HL-60/S4 treated with retinoic acid at 250 ng/mL for 4 days and 3 days (cell line): ENCODE results near the gene MAN1C1.

Source experiments
- in situ Hi-C: fragments of 300-500 bp; cut with MboI; formaldehyde crosslinking; loops from 2 replicates; pipeline ENCODE4 v1.7.0; 2022; ENCODE audit warnings: low sequenced_read_pairs

Gene MAN1C1

DNA sequence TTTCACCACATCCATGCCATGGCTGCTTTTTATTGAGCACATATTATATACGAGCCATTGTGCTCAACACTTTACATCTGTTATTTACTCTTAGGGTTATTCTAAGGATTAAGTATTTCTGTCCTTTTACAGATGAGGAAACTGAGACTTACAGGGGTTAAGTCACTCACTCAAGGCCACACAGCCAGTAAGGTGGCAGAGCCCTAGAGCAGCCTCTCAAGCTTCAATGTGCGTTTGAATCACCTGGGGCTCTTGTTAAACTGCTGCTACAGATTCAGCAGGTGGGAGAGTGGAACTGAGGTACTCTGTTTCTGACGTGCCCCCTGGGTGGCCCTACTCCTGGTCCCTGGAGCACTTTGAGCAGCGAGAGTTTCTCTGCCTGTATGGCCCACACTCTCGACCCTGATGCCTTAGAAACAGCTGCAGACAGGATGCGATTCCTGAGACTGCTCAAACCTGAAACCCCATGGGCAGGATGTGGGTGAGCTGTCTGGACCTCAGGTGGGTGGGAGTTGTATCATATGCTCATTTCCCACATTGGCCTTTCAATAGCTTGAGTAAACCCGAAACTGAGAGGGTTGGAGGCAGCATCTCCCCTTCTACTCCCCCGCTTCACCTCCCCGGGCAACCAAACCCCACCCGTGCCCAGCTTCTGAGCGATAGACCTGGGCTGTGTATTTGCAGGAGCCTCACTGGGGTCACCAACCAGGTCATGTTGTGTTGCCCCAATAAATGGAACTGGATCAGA is 59.3 kb downstream of the MAN1C1 start:
- in situ Hi-C loops: no loop called here

DNA sequence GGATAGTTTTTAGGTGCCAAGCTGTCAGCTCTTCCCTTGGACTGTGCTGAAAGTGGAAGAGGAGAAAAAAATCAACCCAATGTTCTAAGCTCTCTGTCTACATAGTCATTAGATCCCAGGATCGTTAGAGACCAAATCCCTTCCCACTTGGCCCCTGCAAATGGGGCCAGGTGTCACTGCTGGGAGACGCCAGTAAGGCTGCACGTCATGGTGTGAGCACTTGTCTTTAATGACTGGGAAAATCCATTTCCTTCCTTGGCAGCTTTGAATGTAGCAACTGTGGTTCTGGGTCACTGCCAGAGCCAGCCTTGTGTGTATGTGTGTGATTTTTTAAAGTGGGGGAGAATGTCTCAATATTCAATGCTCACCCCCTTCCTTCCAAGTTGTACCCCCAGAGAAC is 59.9 kb downstream of the MAN1C1 start:
- in situ Hi-C loops: no loop called here

DNA sequence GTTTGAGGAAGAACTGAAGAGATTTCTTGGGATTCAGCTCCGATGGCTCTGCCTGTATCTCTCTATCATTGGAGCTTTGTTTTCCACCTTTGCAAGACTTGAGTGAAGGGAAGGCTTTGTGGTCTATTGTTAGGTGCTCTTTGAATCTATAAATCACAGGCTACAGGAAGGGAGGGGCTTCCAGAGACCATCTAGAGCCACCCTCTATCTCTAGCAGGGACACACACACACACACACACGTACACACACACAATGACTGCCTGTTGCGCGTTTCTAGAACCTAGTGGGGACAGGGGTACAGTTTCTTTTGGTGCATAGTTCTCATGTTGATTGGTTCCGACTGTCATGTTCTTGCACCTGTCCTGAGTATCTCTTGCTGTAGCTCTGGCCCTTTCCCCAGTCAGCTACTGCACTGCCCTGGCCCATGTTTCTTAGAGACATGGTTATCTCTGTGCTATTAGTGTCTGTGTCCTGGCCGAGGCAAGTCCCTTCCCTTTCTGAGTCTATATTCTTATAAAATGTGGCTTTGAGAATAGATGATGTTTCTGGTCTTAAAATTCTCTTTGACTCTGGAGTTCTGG is 60.7 kb downstream of the MAN1C1 start:
- in situ Hi-C loops: no loop called here

DNA sequence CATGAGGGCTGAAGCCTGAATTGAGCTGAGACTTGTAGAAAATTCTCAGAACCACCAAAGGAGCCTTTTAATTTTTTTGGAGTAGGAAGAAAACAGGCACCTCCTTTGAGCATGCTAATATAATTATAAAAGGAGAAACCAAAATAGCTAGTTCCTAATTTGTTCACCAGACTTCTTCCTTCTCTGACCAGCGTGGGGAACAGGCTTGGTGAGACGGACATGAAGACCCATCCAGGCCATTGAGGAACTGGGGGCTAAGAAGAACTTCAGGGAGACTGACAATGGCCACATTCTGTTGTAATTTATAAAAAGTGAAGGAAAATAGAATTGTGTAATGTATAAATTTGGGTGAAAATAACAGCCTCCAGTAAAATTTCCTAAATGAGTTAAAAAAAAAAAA is 62.6 kb downstream of the MAN1C1 start:
- in situ Hi-C loops: no loop called here

DNA sequence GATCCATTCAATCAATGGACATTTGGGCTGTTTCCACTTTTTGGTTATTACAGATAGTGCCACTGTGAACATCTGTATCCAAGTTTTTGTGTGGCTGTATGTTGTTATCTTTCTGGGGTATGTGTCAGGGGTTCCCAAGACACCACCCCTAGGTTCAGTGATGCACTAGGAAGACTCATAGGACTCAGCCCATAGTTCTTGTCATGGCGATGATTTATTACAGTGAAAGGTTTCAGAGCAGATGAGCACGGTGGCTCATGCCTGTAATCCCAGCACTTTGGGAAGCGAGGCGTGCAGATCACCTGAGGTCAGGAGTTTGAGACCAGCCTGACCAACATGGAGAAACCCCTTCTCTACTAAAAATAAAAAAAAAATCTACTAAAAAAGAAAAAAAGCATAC is 64.1 kb downstream of the MAN1C1 start:
- in situ Hi-C loops: no loop called here

DNA sequence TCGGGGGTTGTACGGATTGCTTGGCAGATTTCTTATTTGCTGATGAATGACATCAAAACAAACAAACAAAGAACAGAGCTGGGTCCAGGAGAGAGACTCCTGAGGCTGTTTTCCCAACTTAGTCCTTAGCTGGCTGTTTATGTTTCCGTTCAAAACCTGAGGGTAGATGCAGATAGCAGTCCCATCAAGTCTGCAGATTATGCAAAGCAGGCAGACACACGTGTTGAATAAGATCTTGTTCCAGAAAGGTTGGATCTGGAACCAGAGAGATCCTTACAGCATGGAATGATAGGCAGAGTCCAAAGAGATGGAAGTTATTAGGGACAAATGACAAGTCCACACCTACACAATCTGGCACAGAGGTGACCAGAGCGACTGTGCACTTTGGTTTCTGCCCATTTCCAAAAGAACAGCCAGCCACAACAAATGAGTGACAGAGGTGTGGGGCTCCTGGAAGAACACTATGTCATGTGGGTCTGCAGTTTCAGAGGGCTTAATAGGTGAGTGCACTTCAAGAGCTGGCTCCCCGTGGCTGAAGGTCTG is 65.5 kb downstream of the MAN1C1 start:
- in situ Hi-C loops: no loop called here

DNA sequence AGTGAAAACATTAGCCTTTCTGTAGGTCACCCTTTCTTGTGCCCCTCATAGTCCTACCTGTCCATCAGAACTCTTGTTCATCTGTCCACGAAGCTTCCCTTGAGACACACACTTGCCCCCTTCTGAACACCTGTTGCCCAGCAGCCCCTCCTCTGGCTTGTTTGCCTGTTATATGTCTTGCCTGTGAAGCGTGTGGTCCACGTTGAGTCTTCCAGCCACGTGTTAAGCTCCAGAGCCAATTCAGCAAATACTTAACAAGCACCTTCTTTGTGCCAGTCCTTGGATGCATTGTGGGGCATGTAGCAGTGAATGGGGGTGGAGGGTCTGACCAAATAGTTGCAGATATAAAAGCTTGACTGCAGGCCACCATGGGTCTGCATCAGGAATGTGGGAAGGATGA is 66.6 kb downstream of the MAN1C1 start:
- in situ Hi-C loops: no loop called here

DNA sequence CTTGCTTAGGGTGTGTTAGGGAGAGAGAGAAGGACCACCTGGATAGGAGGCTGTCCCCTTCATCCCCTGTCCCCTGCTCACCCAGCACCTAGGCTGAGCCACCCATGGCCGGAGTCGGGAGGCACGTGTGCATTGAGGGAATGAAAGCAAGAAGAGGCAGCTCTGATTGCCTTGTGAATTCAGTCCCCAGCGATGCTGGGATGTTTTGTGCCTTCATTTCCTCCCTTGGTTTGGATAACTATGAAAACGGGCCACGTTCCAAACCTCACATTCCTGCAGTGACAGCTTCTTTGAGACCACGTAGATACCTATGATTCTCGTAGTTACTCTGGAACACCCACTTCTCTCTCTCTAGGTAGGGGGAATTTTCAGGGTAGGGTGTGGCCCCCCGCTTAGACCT is 67.1 kb downstream of the MAN1C1 start:
- in situ Hi-C loops: no loop called here

DNA sequence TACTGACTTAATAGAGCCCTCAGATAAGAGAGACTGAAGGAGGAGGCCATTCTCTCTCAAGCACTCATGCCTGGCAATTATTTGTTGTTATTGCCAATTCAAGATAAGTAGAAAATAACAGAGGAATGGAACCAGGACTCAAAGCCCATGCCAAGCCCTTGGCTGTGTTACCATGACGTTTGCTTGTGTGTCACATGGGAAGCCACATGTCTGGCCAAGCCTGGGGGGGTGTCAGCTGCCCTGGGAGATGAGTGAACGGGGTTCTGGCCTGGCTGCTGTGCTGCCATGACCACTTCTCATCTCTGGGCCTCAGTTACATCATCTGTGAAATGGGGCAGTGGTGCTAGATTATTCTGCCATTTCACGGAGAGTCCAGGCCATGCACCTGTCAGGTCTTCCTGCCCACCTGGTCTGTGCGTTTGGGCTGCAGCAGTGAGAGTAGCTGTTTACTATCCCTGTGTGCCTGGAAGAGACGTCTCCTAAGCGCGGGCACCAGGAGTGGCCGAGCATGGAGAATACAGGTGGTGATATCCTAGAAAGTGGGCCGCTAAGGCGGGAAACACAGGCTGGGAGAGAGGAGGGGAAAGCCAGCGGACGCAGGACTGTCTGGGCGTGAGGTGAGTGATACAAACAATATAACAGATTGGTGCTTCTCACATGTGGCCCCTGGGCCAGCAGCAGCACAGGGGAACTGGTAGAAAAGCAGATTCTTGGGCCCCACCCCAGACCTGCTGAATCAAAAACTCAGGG is 67.8 kb downstream of the MAN1C1 start:
- in situ Hi-C loops: no loop called here

DNA sequence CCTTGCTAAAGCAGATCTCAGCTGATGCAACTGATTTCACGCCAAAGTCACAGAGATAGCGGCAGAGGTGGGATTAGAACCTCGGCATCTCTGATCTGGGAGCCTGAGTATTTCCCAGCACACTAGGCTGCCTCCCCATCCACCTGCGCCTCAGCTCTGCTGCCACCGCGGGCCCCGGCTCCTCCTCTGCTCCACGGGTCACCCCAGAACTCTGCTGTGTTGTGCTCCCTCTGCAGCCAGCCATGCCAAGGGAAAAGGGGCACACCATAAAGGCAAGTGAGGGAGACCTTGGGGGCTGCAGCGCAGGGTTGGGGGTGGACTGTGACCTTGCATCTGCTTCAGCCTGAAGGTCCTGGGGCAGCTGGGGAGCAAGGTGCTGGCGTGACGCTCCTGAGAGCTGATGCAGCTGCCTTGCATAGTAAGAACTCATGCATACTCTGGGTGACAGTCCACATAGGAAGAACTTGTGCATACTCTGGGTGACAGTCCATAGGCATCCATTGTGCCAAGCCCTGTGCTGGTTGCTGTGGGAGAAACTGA is 68.7 kb downstream of the MAN1C1 start:
- in situ Hi-C loops: no loop called here

DNA sequence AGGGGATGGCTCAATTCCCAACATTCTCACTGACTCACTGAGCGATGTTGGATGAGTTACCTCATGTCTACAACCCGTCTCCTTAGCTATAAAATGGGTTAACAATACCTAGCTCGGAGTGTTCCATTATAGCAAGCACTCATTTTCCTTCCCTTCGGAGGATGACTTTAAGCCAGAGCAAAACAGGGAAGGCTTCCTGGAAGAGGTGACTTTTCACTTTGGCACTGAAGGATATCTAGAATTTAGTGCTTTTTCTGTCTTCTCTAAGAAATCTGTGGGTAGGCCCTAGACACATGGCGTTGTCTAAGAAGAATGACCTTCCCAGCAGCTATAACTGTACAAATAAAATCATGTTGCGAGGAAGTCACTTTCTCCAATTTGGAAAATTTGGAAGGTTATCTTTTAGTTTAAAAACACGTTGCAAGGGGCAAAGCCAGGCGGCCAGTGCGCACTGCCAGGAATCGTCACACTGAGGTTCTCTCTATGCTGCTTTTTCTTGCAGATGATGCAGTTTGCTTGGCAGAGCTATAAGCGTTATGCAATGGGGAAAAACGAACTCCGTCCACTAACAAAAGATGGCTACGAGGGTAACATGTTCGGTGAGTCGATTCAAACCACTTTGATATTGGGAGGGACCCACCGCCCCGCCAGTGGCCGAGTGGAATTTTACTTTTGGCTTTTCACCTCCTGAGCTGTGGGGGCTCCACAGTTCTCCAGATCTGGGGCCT is 69.5 kb downstream of the MAN1C1 start:
- in situ Hi-C loops: no loop called here

DNA sequence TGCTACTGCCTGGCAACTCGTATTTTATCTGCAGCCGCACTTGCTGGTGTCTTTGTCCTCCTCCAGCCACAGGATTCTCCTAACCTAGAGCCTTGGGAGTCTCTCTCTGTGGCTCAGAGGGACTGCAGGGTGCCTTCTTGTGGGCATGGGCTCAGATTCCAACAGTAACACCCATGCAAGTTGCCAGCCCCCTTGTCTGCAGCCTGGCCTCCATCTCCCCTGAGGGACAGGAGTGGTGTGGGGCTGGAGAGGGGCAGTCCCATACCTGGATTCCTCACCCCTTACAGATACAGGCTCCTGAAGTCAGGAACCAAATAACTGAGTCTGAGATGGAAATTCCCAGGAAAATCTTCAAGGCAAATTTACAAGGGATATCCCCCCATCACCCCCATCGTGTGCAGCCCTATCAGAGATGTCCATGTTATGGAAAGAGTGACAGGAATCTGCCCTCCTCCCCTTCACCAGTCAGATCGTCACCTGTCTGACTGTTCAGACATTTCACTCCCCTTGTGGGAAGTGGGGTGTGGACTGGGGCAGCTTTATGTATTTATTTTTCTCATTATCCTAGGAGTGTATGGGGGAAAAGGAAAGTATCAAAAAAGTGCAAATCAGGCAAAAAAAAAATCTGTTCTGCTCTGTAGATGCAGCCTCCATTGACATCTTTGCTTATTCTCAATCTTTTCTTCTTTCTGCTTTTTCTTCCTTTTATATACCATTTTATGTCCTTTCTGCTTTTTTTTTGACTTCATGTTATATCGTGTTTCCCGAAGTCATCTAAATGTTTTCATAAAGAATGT is 70.8 kb downstream of the MAN1C1 start:
- in situ Hi-C loops: no loop called here

DNA sequence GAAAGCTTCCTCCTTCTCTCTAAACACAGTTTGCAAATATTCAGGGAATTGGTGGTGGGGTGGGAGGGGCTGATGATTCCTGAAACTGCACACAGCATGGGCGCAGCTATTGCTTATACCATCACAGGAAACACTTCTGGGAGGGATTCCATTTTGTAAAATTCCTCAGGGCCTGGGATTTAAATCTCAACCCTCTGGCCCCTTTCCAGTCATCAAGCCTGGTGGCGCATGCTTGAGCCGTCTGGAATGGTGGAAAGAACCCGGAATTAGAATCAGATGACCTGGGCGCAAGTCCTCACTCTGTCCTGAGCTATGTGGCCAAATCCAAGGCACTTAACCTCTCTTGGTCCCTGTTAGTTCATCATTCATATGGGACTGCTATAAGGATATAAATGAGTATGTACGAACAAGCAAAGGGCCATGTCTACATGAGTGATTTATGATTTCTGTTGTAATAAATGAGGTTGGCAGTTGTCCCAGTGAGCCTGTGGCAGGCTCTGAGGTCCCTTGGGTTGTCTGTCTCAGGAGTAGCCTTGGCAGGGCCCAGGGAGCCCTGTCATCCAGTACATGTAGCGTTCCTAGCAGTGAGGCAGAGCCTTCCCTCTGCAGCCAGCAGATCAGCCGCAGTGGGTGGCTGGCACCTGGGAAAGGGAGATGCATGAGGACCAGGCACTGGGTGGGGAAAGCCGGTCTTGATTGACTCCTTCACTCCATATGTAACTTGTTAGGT is 72.0 kb downstream of the MAN1C1 start:
- in situ Hi-C loops: no loop called here

DNA sequence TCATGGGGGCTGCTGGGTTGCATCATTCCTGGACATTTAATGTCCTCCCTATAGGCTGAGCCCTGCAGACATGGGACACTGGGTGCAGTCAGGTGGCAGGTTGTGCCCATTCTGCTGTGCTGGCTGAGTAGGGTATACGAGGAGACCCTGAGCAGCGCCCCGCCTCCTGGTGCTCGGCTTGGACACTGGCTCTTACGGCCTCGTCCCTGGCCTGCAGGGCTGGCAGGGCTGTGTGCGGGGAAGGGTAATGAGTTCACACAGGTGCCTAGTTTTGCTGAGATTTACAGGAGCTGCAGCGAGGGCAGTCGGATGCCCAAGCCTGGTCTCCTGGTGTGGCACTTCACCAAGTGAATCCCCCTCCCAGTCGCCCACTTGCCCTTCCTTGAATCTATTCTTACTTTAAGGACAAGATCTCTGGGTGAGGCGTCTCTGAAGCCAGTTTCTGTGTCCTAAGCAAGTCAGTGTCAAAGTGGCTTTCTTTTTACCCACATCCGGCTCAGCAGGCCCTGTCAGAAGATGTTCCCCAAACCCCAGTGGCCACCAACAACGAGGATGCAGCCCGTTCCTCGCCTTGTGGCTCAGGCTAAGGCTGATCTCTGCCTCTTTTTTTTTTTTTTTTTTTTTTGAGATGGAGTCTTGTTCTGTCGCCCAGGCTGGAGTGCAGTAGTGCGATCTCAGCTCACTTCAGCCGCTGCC is 73.2 kb downstream of the MAN1C1 start:
- in situ Hi-C loops: no loop called here

DNA sequence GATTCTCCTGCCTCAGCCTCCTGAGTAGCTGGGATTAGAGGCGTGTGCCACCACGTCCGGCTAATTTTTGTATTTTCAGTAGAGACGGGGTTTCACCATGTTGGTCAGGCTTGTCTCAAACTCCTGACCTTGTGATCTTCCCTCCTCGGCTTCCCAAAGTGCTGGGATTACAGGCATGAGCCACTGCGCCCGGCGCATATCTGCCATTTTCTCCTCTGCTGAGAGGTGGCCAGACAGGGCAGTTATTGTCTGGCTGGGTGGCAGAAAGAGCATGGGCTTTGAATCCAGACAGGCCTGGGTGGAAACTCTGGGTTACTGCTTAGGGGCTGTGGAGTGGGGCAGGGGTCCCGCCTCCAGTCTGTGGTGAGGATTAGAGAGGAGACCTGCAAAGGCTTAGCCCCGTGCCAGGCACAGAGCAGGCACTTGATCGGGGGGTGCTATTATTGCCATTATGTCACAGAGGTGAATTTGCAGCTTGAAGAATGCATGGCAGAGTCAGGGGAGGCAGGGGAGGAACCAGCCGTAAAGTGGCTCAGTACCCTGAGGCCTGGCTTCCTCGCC is 73.9 kb downstream of the MAN1C1 start:
- in situ Hi-C loops: no loop called here

DNA sequence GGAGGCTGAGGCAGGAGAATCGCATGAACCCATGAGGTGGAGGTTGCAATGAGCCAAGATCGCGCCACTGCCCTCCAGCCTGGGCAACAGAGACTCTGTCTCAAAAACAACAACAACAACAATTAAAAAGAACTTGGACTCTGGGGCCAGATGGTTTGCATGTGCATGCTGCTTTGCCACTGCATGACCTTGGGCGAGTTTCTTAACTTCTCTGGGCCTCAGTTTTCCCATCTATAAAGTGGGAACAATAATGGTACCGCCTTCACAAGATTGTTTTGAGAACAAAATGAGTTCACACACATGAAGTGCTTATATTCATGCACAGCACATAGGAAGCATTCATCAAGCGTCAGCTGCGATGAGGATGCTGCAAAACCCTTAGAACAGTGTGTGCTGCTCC is 74.6 kb downstream of the MAN1C1 start:
- in situ Hi-C loops: no loop called here

DNA sequence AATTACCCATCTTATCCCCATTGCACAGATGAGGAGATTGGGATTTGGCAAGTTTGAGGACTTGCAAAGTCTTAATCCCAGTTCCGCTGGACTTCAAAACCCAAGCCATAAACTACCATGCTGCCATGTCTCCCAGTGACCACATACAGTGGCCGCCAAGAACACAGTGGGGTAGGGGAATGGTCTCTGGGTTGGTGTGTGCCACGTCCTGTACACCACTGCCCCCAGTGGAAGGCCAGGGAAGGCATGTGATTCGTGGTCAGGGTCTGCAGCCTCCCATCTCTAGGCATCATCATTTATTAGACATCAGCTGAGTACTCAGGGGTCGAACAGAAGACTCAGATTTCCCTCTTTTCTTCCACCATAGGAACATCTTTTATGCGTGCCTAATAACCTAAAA is 76.0 kb downstream of the MAN1C1 start:
- in situ Hi-C loops: no loop called here

DNA sequence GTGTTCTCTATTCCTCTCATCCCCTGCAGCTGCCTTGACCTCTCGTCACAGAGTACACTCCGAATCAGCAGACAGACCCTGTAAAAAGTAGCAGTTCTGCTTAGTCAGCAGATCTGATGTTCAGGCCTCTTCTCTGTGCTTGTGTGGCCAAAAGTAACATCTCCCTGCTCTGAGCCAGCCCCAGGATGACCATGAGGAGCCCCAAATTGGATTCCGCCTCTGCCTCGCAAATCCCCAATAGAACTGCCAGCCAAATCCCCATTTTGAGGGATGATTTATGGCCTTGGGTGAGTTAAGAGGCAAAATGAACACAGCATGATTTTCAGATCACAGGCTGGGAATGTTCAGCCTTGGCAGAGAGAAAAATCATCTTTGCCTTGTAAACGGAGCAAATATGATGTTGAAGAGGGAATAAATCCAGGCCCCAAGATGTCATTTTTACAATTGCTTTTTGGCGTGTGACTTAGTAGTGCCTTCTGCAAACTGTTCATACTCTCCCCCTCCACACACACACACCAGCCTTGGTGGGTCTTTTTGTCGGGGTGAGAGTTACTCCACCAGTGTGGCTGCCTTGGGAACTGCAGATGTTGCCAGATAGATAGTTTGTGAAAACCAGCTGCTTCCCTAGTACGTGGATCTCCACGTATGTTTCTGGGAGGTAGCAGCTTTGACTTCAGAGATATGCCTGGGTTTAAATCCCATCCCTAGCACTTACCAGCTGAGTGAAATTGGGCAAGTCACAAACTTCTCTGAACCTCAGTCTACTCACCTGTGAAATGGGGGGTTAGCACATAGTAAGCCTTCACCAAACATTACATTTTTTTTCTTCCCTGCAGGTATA is 77.8 kb downstream of the MAN1C1 start:
- in situ Hi-C loops: no loop called here
